HK-2 (cell line): ENCODE measurements around the gene RHBDF1.

ENCODE experiments used
- DNase-seq: peaks from one replicate; pipeline ENCODE4 v3.0.0-alpha.2; 2018; ENCODE audit not compliant: unreplicated experiment

RHBDF1 gene, protein sequence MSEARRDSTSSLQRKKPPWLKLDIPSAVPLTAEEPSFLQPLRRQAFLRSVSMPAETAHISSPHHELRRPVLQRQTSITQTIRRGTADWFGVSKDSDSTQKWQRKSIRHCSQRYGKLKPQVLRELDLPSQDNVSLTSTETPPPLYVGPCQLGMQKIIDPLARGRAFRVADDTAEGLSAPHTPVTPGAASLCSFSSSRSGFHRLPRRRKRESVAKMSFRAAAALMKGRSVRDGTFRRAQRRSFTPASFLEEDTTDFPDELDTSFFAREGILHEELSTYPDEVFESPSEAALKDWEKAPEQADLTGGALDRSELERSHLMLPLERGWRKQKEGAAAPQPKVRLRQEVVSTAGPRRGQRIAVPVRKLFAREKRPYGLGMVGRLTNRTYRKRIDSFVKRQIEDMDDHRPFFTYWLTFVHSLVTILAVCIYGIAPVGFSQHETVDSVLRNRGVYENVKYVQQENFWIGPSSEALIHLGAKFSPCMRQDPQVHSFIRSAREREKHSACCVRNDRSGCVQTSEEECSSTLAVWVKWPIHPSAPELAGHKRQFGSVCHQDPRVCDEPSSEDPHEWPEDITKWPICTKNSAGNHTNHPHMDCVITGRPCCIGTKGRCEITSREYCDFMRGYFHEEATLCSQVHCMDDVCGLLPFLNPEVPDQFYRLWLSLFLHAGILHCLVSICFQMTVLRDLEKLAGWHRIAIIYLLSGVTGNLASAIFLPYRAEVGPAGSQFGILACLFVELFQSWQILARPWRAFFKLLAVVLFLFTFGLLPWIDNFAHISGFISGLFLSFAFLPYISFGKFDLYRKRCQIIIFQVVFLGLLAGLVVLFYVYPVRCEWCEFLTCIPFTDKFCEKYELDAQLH

DNA sequence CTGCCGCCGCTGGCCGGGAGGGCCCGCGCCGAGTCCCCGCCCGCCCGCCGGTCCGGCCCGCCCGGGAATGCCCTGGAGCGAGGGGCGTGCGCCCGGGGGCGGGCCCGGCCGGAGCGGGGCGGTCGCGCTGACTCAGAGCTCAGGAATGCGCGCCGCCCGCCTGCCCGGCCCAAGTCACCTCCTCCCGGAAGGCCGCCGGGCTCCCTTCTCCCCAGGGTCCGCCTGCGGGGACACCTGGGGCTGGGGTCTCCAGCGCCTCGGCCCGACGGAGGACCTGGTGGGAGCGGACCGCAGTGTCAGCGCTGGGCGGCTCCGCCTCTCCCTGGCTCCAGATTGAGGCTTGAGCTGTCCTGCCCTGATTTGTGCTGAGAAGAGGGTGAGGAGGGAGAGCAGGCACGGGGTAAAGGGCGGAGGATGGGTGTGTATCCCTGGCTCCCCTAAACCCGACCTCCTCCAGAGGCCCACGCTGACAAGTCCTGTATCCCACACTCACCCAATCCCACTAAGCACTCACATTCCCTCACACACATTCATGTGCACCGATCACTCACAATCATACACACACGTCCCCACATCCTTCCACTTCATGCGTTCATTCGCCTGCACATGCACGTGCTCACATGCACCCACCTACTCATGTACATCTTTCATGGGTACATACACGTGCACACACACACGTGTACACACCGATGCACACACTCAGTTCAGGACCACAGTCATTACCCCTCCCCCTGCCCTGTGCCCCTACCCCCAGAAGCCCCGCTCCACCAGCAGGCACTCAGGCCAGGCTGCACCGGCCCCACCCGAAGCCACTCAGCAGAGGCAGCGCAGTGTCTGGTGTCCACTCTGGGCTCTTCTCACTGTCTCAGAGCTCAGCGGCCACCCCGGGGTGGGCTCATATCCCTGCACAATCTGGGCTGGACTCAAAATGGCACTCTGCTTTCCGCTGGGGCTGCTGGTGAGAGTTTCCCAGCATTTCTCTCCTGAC lies at the start of gene RHBDF1:
TSS of gene RHBDF1 (minus strand) at position 71 of the 988 bp plus-strand sequence. CDS start 7,616 bp downstream, outside the sequence.
- peak; percentile 45 for DNase-seq

DNA sequence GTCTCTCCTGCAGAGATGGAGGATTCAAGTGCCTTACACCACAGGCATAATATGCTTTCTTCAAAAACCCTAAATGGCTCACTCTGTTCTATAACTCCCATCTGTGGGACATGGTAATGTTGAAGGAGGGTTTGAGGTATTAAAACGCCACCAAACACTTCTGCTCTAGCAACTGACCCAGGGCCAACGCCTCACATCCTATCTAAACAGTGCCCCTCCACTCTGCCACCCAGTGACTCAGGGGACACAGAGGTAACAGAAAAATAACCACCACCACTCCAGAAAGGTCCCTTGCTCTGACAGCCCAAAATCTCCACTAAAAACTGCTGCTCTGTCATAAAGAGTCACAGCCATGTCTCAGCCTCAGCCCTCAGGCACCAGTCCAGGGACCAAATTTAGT lies 48.3 kb upstream of the RHBDF1 start:
- no peak for DNase-seq

DNA sequence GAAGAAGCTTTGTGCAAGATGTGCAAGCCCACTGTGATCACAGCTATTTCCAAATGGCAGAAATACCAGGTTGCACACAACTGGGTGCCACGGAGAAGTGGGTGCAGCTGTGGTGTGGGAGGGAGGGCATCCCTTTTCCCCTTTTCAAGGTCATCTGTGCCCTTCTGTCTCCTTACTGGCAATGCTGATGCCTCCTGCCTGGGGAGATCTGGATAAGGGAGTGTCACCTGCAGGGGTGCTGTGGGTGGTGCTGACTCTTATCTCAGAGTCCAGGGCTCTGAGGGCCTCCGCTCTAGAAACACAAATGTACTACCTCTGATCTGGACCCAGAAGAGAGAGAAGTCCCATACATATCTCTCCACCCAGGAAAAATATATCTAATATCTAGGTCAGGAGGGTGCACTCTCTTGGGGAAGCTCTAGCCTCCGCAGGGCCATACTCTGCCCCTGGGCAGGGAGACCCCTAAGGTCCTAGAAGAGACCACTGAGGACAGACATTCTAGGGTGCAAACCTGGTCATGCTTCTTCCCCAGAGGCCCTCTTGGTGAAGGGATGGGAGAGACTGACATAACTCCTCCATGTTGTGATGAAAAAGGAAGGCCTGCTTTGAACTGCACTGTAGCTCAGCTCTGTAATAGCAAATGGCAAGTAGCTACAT lies 47.5 kb upstream of the RHBDF1 start:
- DNase-seq = no peak

DNA sequence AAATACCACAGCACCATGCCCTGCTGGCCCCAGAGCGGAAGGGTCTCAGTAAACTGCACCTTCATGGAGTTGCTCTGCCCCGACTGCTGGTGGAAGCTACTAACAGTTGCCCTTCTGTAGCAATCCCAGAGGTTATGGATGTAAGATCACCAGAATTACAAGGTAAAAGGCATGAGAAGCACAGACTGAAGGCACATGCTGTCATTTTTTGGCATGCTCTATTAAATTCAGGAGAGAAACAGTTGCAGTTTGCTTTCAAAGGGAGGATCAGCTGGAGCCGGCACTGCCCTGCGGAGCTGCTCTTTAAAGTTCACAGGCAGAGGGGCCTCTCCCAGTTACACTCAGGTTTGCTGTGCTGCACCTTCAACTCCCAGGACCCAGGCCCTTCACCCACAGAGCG lies 46.9 kb upstream of the RHBDF1 start:
- DNase-seq = no peak

DNA sequence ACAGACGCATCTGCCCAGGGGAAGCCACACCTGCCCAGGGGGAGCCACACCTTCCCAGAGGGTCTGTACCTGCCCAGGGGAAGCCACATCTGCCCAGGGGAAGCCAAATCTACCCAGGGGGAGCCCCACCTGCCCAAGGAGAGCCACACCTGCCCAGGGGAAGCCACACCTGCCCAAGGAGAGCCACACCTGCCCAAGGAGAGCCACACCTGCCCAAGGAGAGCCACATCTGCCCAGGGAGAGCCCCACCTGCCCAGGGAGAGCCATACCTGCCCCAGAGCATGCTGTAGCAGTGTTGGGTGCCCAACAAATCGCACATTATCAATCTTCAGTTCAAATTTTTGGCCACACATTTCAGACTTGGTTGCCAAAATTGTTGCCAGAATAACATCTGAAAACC lies 46.4 kb upstream of the RHBDF1 start:
- DNase-seq = no peak

DNA sequence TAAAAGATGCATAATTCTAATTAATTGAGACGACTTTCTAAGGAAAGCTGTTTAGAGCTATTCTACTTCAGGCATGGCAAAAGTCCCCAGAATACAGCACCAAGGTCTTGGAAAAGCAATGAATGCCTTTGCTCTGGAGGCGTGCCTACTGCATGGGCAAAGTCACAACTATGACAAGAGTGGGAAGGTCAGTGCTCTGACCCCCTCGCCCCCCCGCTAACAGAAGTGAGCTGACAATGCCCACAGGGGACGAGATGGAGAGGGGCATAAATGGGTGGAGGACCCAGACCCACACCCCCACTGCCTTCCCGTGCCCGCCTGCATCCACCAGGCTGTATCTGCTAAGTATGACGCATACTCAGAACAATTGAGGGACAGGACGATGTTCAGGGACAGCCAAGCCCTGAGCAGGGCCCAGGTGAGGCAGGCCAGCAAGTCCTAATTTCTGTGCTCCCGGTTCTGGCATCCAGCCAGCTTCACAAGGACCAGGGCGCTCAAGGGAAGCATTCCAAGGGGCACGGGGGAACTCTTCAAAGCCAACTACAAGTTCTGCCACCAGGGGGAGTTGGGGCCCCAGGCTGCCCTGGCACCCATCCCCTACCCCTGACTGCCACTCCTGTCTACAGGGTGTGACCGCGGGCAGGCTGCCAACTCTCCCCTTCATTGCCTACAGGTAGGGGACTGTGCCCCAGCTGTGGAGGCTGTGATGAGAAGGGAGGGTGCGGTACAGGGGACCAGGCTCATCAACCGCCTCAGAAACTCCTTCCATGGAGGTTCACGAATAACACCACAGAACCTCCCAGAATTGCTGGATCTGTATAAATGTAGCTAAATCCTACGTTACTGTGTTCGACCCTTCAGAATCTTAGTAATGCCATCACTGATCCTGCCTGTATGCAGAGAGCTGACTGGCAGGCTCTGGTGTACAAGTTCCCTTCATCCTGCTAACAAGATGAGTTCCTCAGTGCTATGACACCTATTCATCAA lies 45.2 kb upstream of the RHBDF1 start:
- DNase-seq = peak; percentile 55

DNA sequence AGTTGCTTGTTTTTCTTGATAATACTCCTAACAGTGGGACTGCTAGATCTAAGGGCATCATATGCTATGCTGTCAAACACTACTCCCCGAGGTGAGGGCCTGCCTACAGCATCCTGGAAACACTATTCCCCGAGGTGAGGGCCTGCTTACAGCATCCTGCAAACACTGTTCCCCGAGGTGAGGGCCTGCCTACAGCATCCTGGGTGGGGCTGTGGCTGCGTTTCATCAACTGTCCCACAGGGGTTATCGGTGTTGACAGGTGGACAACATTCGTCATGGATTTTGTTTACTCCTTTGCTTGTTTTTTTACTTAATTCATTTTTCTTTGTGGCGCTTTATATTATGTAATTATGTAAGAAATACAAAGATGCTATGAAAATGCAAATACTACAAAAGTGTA lies 43.6 kb upstream of the RHBDF1 start:
- no peak for DNase-seq

DNA sequence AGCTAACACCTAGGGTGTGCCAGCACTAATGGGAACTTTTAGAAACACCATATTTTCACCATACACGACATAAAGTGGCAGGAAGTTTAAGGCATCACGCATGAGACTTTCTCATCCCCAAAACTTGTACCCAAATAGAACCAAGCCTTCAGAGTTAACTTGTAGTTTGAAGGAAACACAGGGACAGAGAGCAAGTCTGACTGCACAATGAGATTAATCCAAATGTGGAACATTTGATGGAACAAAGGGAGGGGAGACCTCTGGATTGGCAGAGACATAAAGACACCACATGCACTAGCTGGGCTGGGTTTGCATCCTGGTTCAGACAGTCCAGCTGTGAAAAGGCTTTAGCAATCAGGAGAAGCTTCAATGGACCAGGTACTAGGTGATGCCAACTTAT lies 41.9 kb upstream of the RHBDF1 start:
- DNase-seq = no peak

DNA sequence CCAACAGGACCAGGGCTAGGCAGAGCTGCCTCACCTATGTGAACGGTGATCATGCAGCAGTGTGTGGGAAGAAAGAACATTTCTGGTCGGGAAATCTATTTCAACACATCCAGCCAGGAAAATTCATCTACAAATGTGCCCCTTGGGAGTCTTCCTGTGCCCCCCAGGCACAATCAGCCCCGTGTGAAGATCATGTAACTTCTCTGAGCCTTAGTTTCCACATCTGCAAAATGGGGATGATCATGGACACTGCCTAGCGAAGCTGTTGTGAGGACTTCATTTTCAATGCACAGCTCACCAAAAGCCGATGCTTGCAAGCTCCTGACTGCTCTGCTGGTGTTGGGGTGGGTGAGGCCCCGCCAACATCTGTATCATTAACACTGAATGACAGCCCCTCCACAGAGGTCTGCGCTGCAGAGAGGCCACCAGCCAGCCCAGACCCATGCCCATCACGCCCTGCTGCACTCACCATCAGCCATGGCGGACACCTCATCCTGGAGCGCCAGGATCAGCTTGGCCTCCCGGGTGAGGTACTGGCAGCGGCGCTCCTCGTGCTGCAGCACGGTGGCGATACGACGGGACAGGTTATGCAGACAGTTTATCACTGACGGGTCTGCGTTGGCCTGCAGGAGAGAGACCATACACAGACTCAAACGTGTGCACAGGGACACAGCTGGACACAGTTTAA lies 39.9 kb upstream of the RHBDF1 start:
- DNase-seq = no peak

DNA sequence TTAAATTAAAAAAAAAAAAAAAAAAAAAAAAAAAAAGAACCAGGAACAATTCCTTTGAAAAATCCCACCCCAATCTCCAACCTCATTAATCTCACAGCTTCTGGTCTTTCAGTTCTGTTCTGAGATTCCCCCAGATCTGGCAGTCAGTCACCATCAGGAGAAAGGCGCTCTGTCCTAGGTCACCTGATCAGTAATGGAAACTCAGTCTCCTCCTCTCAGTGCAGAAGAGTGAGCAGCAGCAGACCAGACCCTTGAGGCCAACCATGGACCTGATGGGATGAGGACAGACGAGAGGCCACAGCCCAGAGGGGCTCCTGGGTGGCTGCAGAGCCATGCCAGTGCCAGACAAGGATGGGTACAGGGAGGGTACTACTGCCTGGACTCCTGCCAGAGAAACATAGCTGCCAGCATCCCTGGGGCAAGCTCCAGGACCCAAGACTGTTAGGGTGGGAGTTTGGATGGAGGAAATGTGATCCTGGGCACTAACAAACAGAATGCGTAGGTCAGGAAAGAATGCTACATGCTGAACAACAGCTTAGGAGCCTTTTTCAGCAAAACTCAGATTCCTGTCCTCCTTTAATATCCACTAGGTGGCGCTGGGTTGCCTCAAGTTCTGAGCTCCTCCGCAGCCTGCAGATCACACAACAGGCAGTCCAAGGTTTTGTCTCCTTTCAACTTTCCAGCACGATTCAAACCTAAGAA lies 34.3 kb upstream of the RHBDF1 start:
- peak; percentile 38 for DNase-seq

DNA sequence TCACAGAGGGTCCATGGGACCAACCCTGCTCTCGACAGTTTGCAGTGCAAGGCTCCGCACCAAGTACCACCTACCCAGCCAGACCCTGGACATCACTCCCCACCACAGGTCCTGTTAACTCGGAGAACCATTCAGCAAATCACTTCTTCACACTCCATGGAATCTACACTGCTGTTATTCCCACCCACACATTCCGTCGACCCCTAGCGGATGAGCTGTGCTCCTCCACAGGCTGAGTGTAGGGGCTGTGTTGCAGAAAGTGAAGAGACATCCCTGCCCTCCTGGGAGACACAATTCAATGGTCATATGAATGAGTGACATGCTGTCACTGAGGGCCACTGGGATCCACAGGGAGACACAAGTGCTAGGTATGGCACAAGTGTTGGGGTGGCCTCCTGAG lies 33.1 kb upstream of the RHBDF1 start:
- no peak for DNase-seq

DNA sequence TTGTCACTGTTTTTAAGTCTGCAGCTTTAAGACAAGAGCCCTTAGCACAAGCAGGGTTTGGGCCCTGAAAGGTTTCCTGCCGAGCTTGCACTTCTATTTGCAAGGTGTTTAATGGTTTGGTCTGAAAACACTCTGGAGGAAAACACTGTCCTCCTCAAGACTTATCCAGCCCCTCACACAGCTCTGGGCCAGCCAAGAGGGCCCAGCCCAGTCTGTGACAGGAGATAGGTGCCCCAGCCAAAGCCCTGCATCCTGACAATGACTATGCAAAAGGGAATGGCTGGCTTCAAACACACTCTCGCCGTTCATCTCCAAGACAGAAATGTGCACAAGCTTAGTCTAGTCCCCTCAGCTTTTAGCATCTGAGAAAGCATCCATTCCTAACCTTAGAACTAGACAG lies 32.5 kb upstream of the RHBDF1 start:
- no peak for DNase-seq

DNA sequence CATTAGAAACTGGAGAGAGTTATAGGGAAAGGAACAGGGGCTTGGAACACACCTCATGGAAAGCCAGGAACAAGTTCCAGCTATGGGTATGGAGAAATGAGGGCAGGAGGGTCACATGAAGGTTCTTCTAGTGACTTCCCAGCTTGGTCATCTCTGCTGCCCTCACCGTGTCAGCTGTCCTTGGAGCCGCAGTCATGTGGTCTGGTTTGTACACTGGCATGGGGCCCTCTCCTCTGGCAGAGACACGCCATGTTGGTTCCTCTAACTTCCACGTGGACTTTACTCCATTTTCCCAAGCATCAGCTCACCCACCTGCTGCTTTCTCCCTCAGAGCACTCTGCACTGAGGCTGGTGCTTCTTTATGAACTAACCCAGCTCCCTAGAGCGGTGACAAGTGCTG lies 31.9 kb upstream of the RHBDF1 start:
- no peak for DNase-seq

DNA sequence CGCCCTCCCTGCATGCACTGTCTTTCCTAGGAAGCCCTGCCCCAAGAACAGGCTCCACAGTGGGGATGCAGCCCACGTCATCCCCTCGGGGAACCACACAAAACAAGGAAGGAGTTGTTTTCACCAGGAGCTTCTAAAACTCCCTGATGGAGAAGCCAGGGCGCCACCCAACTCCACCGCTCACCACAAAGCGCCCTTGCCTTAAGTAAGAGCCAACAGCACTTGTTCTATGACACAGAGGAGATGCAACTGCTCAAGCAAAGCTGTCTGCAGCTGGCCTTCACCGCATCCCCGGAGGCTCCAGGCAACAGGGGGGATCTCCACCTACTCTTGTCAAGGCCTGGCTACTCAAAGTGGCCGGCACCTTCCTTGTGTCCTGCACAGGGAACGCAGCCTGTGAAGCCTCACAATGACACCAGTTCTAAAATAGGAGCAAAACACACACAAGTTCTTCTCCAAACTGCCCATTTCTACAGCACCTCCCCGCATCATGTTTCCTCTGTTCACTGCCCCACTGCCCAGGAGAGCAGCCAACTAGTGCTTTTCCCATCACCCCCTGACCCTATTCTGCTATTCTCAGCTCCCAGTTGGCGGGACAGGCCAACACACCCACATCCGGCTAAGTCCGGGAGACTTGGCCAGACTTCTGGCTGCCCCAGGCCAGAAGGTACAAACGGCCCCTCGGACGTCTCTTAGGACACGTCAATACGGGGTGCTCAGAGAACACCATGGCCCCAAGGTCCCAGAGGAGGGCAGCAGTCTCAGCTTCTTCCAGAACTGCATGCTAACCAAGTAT lies 29.8 kb upstream of the RHBDF1 start:
- no peak for DNase-seq

DNA sequence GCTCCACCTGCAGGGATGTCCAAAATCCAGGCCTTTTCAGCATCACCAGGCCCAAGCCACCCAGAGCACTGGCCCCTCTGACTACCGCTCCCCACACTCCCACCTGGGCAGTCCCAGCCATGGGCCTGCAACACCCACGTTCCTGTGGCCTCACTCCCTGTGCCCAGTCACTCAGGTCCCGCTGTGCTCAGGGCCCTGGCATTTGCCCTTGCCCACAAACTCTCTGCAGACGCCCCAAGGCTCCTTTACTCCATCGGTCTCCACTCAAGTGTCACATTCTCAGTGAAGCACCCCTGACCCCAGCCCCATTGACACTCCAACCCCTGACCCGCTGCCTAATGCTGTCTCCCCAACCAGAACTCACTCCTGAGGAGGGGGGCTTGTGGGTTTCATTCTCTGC lies 29.2 kb upstream of the RHBDF1 start:
- no peak for DNase-seq

DNA sequence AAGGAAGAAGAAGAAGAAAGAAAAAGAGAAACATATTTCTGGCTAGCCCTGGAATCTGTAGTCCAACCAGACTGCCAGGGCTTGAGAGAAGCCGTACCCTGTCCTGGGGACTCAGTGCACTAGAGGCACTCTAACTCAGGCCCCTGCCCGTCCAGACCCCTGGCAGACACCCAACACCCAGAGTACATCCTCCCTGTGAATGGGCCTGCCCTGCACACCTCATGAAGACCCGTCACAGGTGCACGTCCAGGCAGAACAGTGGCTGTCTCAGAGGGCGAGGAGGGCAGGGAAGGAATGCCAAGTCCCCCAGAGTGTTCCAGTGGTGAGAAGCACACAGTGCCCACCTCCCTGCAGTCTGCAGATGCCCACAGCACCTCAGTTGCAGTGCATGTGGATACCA lies 28.6 kb upstream of the RHBDF1 start:
- no peak for DNase-seq

DNA sequence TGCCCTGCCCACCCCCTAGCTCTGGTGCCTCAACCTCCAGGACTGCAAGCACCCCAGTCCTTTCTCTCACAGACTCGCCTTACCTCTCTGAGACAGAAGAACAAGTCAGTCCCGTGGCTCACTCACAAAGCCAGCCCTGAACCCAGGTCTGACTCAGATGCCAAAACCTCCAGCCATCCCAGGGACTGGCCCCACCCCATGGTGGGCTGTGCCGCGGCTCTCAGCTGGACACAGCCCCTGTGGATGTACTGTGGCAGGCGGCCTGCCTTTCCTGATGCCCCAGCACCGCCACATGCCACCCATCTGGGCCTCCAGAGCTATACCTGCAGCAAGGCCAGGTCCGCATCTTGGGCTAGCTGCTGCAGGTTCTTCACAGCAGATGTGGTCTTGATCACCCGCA lies 25.4 kb upstream of the RHBDF1 start:
- no peak for DNase-seq

DNA sequence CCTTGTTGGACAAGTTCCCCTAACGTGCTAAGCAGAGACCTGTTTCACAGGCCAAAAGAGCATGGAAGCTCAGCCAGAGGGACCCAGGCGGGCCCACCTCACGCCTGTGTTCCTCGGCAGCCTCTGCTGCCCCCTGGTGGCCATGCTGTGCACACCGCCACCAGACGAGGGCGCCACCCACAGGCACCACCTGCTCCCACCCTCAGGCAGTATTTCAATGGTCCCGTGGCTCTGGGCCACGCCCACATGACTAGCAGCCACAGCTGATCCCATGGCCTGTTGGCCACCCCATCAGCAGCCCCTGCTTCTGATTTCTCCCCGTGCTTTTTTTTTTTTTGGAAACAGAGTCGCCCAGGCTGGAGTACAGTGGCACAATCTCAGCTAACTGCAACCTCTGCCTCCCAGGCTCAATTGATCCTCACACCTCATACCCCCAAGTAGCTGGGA lies 24.5 kb upstream of the RHBDF1 start:
- DNase-seq = peak; percentile 80
